GM18507 (cell line): ENCODE data around the gene SPINDOC.
"Not testable (repeated sequence)": the region's sequence is repeated elsewhere in the genome, so short reads cannot be mapped to it uniquely, and the experiment has no call there.

ENCODE experiments used
- DNase-seq: peaks from one replicate; pipeline ENCODE4 v3.0.0; 2011; ENCODE audit warnings: low read depth; ENCODE audit not compliant: insufficient read length; ENCODE audit errors: extremely low spot score
- FAIRE-seq: peaks from 2 replicates; lab custom pipeline; 2011; peaks lifted over from hg19 to GRCh38; lab: Jason Lieb, UNC

SPINDOC gene

GRCh38 chr11:63846897-63847296, 33.6 kb downstream of the SPINDOC start:
- DNase-seq, result no peak
- no peak for FAIRE-seq

- DNase-seq, result no peak
Observed at GRCh38 chr11:63847363-63847762, 34.1 kb downstream of the SPINDOC start.

GRCh38 chr11:63849691-63850090, 36.4 kb downstream of the SPINDOC start:
- DNase-seq (no peak), FAIRE-seq (no peak)

More at GRCh38 chr11:63847363-63847762, 34.1 kb downstream of the SPINDOC start:
- no peak for FAIRE-seq

DNA sequence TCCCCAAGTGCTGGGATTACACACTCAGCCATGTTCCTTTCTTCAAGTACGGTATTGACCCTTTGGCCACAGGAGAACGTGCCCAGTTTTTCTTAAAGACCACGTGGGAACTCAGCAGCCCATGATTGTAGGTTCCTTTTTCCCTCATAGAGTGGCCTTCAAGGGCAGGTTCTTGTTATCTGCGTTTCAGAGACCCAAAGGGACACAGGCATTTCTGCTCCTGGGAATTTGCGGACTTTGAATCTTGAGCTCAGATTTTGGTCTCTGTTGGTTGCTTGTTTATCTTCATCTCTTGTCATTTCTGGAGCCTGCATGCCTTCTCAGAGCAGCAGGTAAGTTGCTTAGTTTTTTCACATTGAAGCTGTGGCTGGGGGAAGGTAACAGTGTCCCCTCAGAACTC, 37.7 kb downstream of the SPINDOC start:
- DNase-seq (no peak), FAIRE-seq (no peak)

DNA sequence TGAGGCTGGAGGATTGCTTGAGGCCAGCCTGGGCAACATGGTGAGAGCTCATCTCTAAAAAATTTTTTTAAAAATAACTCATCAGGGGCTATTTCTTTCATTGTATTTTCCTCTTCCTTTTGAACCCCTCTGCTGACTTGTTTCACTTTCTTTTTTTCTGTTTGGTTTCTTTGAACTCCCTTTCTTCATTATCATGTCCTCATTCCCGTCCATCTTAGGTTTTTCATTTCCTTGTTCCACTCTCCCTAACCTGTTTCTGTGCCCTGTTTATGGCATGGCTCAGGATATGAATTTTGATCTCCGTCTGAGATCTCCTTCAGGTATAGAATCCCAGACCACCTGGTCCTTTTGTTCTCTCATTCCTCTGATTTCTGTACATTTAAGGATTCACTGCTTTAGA, 38.1 kb downstream of the SPINDOC start:
- FAIRE-seq, result peak; percentile 78

GRCh38 chr11:63853476-63853875, 40.2 kb downstream of the SPINDOC start:
- FAIRE-seq (no peak), DNase-seq (no peak)

More for the DNA sequence above, 38.1 kb downstream of the SPINDOC start:
- DNase-seq, result no peak

DNA sequence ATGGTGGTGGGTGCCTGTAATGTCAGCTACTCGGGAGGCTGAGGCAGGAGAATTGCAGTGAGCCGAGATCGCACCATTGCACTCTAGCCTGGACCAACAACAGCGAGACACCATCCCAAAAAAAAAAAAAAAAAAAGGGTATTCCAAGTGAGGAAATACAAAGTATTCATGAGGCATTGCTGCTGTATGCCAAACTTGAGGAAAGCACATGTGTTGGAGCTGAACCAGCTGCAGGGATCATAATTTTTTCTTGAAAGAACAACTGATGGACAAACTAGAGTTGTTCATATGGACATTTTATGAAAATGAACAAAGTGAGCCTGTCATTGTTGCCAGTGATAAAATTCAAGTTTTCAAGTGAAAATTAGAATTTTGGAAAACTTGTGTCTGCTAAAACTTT, 41.4 kb downstream of the SPINDOC start:
- DNase-seq (no peak), FAIRE-seq (no peak)

DNA sequence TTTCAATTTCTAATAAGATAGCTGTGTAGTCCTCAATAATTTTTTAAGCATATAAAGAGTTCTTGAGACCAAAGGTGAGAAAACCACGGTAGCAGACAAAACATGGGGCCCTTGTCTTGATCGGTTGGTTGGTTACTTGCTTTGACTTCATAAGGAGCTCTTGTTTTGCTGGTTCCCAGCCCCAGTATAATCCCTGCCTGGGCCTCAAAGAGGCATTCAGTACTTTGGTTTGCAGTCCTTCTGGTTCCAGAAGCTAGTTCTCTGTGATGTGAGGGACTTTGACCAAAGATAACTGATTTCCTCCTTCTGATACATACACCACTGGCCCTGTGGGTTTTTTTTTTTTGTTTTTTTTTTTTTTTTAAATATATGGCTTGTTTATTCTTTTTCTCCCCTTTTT, 42.7 kb downstream of the SPINDOC start:
- DNase-seq (no peak), FAIRE-seq (no peak)

- DNase-seq (no peak), FAIRE-seq (no peak)
Observed at GRCh38 chr11:63858628-63859550, 45.6 kb downstream of the SPINDOC start.

DNA sequence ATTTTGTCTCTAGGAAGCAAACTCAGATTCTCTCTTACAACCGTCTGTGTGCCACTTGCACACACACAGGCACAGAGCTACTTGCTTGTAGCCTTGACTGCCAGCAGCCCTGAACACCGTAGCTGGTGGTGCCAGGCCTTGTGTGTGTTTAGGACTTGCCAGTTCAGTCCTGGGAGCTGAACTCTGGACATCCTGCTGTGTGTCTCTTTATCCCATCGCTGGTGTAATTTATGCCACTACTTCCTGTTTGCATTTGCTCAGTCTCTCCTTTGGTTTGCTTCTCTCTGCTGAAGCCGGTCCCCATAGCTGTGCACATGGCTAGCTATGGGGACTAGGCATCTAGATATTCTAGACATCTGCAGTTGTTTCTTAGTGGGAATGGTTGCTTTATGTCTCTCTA, 49.7 kb downstream of the SPINDOC start:
- FAIRE-seq (no peak), DNase-seq (no peak)

DNA sequence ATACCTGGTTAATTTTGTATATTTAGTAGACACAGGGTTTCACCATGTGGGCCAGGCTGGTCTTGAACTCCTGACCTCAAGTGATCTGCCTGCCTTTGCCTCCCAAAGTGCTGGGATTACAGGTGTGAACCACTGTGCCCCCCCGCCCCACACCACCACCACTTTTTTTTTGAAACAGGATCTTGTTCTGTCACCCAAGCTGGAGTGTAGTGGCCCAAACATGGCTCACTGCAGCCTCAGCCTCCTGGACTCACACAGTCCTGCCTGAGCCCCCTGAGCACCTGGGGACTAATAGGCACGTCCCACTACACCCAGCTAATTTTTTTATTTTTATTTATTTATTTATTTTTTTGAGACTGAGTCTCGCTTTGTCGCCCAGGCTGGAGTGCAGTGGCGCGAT, 50.4 kb downstream of the SPINDOC start:
- FAIRE-seq, result not testable (repeated sequence)

GRCh38 chr11:63866211-63866610, 53.0 kb downstream of the SPINDOC start:
- peak; percentile 87 for FAIRE-seq
- peak; percentile 75 for DNase-seq

More for the DNA sequence above, 50.4 kb downstream of the SPINDOC start:
- DNase-seq, result not testable (repeated sequence)

- DNase-seq, result no peak
- no peak for FAIRE-seq
Observed at GRCh38 chr11:63867511-63867910, 54.3 kb downstream of the SPINDOC start.

GRCh38 chr11:63868399-63869064, 55.3 kb downstream of the SPINDOC start:
- FAIRE-seq (no peak), DNase-seq (no peak)

GRCh38 chr11:63869171-63869591, 55.9 kb downstream of the SPINDOC start:
- FAIRE-seq, result no peak
- no peak for DNase-seq

- no peak for FAIRE-seq
- DNase-seq, result no peak
Observed at GRCh38 chr11:63869683-63870082, 56.4 kb downstream of the SPINDOC start.

GRCh38 chr11:63870351-63871140, 57.3 kb downstream of the SPINDOC start:
- DNase-seq (no peak), FAIRE-seq (no peak)

DNA sequence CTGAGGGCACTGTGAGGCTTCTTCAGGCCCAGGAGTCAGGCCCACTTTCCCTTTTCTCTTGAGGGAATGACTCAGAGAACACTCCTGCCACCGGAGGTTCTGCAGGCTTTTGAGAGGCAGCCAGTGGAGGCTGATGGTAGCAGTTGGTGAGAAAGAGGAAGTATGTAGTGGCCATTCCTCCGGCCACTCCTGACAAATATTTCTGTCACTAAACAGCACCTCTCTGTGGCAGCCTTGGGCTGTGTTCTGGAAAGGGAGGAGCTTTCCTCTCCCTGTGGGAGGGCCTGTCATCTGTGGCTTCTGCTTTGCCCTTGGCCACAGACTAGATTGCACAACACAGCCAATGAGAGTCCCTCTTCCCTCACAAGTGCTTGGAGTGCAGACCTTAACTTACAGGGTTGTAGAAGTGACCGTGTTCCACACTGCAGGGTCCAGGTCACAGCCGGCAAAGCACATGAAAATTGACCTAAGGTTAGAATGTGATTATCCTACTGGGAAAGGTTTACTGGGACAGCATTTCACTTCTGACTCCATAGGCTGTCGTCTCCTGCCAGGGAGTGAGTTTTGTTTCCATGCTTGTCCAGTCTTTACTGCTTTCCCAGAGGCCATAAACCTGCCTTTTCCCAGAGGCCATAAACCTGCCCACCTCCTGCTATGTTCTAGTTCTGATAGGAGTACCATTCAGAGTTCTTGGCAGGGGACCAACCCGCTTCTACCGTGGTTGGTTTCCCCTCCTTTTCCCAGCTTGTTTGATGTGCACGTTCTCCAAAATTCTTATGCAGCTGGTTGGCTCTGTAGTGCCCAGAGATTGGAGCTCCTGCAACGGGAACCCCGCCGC, 58.9 kb downstream of the SPINDOC start:
- peak; percentile 89 for FAIRE-seq

GRCh38 chr11:63872800-63873197, 59.5 kb downstream of the SPINDOC start:
- no peak for DNase-seq
- no peak for FAIRE-seq

More for the DNA sequence above, 58.9 kb downstream of the SPINDOC start:
- DNase-seq, result peak; percentile 62
